GM18868 (cell line): ENCODE data around the gene HIC1.
"Not testable (repeated sequence)": the region's sequence is repeated elsewhere in the genome, so short reads cannot be mapped to it uniquely, and the experiment has no call there.

Experiments used
- ATAC-seq: cut with Tn5 transposase; IDR thresholded peaks from one replicate; pipeline ENCODE4 v1.9.1; 2021; ENCODE audit warnings: mild to moderate bottlenecking, moderate library complexity; ENCODE audit not compliant: unreplicated experiment

Gene HIC1, protein sequence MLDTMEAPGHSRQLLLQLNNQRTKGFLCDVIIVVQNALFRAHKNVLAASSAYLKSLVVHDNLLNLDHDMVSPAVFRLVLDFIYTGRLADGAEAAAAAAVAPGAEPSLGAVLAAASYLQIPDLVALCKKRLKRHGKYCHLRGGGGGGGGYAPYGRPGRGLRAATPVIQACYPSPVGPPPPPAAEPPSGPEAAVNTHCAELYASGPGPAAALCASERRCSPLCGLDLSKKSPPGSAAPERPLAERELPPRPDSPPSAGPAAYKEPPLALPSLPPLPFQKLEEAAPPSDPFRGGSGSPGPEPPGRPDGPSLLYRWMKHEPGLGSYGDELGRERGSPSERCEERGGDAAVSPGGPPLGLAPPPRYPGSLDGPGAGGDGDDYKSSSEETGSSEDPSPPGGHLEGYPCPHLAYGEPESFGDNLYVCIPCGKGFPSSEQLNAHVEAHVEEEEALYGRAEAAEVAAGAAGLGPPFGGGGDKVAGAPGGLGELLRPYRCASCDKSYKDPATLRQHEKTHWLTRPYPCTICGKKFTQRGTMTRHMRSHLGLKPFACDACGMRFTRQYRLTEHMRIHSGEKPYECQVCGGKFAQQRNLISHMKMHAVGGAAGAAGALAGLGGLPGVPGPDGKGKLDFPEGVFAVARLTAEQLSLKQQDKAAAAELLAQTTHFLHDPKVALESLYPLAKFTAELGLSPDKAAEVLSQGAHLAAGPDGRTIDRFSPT

DNA sequence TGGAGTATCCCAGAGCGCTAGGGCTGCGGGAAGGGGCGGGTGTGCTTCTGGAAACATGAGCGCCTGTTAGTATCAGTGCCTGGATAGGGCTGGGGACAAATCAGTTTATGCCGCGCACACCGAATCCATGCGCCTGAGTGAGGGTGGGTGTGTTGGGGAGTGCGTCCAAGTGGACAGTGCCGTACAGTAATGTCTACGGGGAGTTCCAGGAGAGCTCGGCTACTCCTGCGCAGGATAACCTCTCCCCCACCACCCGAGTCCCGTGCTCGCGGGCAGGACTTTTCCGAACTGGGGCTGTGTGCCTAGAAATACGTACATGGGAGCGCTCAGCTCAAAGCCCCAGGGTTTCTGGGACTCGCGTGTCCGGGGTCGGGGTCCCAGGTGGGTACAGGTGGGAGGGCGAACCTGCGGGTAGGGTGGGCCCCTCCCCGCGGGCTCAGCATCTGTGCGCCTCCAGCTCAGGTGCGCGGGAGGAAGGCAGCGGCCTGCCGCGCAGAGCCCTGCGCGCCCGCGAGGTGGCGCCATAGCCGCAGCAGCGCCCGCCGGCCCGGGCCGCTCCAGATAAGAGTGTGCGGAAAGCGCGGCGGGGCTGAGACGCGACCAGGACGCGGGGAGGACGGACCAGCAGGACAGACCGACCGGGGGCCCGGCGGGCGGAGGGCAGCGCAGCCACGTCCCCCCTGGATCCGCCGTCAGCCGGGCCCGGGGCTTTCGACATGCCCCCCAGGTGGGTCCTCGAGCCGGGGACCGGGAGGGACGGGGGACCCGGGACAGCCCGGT, at the start of gene HIC1:
TSS of gene HIC1 (plus strand) at position 592 of the 780 bp plus-strand sequence. CDS start 1,588 bp downstream, outside the sequence.
- no peak for ATAC-seq

DNA sequence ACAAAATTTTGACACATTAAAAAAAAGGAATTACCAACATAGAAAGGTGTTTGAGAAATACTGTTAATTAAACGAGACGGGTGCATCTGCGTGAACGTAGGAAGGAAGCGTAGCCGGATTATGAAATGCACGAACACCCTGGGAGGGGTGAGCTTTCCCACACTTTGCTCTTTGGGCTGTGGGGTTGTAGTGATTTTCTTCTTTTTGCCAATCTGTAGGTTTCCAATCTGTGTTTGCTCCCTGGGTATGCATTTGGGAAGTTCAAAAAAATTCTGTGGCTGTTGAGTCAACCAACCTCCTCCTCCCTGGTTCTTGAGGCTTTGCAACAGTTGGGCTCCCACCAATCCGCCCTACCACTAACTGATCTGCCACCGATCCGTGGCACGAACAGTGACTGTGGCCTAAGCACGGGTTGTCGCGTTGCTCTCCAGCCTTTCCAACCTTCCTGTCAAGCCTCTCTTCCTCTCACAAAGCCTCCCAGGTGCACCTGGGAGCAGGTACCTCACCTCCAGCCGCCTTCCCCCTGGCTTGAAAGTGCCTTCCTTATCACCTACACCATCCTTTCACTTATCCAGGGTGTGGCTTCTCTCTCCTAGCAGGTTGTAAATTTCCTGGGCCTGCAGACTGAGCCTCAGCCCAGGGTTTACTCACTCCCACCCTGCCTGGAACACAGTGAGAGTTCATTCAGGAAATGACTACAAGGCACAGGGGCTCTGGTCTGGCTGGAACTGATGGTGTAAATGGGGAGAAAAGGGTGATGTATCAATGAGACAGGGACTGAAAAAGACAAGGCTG, 46.4 kb upstream of the HIC1 start:
- no peak for ATAC-seq

DNA sequence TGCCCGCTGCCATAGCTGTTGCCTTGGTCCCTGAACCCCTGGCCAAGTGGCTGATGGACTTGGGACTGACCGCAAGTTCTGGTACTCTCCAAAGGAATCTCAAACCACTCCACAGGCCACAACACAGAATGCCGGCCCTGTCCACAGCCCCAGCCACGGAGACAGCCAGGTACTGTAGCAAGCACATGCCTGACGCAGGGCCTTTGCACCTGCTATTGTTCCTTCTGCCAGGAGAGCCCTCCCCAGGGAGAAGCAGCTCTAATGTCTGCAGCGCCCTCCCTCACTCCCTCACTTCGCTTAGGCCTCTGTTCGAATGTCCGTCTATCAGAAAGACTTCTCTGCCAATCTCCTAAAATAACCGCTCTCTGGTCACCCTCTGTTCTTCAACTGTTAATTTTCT, 45.2 kb upstream of the HIC1 start:
- no peak for ATAC-seq

DNA sequence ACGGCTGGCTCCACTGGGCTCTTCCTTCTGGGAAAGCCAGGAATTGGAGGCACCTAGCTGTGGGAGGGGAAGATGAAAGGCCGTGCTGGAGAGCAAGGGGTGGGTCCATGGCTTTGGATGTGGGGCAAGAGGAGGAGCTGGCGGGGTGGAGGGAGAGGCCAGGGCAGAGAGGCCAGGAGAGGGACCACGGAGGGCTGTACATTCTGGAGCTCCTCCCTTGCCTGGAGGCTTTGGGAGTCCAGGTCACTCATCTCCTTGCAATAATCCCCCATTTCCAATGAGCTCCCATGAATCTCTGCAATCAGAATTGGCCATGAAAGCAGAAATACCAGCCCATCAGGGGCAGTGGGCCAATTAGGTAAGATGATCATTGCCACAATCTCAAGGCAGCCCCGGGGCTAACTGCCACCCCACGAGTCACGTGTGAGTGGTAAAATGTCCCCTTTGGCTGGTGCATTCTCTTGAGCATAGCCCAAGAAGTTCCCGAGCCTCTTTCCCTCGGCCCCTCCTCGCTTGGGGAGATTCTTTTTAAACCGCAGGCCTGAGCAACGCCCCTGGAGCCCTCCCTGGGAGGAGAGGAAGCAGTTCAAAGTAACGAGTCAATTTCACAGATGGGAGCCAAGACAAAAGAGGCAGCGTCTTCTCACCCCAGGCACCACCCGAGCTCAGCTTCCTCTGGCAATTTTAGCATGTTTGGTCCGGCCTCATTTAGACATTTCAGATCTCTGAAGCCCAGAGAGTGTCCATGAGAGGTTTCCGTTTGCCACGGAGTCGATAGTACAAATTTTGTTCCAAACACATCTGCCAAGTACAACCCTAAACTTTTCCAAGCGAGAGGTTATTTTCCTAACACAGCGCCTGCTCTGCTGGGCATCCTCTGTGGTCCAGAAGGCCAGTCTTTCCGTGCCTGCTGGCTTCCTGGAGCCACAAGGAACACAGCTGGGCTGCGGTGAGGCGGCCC, 43.2 kb upstream of the HIC1 start:
- no peak for ATAC-seq

DNA sequence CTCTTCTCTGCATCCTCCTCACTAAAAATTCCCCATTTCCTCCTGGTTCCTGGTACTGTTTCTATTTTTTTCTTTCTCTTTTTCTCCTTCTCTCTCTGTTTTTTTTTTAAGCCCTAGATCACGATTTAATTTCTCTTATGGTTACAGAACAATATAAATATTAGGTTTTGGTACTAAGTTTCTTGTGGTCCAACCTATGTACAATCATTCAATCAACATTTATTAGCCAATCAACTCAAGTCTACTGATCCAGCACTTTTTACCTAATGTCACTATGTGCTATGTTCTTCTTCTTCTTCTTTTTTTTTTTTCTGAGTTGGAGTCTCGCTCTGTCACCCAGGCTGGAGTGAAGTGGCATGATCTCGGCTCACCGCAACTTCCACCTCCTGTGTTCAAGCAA, 42.4 kb upstream of the HIC1 start:
- ATAC-seq, result no peak

DNA sequence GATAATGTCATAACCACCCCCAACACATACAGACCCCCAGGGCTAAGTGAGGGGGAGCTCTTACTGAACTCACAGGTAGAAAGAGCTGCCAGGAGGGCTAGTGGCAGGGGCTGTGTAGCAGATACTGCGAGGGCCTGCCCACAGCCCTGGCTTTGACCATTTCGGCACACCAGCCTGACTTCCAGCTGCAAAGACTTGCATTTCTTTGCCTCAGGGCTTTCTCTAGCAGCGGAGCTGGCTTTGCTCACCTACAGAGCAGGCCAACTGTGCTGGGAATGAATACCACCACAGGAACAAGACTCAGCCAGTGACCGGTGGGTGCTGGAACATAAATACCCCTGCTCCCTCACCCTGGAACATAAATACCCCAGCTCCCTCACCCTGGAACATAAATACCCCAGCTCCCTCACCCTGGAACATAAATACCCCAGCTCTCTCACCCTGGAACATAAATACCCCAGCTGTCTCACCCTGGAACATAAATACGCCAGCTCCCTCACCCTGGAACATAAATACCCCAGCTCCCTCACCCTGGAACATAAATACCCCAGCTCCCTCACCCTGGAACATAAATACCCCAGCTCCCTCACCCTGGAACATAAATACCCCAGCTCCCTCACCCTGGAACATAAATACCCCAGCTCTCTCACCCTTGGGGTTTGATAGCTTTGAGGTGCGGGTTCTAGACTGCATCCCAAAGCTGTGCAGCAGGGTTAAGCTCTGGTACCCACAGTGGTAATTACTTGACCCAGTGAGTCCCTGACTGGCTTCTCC, 41.5 kb upstream of the HIC1 start:
- ATAC-seq, result not testable (repeated sequence)

DNA sequence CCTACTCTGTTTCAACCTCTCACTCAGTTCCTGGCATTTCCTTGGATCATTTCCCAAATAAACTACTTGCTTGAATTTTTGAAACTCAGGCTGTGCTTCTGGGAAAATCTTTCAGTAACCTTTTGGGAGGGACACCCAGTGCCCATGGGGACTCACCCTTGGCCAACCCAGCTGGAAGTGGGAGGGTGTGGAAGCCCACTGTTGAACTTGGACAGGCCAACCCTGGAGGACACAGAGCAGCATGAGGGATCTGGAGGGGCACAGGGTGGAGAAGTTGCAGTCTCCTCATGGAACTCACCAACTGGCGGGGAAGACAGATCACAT, 40.9 kb upstream of the HIC1 start:
- ATAC-seq, result no peak

DNA sequence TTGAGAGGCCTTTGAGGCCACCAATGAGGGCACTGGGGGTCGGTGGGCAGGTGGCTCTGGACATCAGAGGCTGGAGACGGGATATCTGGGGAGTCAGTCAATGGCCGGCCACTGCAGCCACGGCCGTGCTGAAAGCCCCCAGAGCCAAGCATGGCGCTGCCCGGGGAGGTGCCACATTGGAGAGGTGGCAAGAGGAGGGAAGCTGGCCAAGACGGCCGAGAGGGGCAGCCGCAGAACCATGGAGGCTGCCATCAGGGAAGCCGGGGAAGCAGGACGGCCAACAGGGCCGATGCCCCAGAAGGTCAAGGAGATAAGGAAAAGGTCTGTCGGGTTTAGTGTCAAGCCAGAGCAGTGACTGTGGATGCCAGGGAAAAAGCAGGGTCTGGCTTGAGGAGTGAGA, 39.6 kb upstream of the HIC1 start:
- ATAC-seq, result no peak

DNA sequence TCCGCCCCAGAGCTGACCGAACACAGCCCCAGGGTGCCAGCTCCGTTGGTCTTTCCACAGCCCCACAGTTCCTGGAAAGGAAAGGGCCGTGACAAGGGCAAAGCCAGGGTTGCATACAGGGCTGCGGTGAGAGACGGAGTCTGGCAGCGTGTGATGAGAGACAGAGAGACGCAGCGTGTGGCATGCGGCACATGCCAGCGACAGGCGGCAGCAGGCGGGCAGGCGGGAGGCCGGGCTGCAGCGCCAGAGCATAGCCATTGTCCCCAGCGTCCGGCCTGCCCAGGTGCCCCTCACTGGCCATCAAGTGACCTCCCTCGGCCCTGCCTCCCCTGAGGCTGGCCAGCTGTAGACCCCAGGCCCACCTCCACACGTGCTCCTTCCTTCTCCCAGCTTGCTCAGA, 38.4 kb upstream of the HIC1 start:
- no peak for ATAC-seq

DNA sequence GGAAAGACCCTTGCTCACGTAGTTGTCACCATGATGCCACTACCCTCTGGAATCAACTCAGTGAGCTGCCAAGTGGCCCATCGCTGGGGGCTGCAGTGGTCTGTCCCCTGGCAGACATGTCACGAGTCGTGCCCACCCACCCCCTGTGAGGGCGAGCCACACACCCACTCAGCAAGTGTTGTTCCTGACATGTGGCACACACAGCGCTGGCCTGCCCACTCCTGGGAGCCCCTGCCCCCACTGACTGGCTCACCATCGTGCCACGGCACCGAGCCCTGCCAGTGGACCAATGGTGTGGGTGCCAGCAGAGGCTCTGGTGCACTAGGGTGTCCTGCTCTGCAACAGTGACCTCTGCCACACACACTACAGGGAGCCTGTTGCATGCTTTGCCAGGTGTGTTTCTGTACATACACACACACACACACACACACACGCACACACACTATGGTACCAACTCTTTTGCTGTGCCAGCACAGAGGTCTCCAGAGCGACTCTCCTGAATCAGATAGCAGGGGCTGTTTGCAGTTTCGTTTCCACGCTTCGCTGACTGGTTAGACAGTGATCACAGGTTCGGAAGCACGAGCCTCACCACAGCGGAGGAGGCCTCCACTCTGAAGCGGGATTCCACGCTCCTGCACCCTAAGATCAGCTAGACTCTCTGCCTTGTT, 37.5 kb upstream of the HIC1 start:
- no peak for ATAC-seq

DNA sequence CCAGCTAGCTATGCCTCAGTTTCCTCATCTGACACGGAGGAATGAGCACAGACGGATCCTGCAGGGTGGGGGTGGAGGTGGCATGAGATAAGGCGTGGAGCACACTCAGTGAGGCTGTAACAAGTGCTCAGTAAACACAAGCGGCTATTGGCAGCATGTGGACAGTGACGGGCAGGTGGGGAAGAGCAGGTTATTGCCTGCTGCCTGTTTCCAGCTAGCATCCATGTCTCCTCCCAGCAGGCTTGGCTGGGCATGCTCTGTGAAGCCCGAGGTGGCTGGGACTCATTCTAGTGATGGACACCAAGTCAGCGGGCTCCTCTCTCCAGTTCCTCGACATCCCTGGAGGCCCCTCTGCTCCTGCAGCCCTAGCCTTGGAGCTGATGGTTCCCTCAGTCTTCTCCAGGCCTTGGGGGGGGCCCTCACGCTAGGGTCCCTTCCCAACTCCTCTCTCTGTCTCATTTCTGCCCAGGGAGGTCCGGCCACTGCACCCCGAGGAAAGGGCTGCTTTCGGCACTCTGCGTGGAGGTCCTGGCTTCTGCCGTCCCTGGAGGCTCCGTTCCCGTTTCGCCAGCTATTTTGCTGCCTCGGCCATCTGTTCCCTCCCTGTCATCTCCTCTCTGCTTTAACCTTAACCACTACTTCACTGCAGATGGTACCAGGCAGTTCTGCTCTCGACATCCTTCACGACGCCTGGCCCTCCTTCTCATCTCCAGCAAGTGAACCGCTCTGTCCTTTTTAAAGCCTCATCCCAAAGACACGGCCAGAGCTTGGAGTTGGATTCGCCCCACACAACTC, 36.0 kb upstream of the HIC1 start:
- ATAC-seq, result no peak

DNA sequence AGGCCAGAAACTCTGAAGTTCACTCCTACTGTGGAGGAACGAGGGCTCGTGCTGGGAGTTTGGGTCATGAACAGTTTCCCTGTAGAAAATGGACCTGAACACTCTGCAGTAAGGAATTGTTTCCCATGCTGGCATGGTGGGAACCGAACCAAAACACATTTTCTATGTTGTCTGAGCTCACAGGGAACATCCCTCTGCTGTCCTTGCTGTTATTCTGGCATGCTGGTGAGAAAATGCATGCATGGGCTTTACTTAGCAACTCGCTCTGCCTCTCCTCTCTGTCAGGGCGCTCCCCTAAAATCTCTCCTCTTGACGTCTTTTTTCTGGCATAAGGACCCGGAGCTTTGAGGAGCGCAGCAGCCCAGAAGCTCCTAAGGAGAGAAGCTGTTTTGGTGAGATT, 35.2 kb upstream of the HIC1 start:
- no peak for ATAC-seq

DNA sequence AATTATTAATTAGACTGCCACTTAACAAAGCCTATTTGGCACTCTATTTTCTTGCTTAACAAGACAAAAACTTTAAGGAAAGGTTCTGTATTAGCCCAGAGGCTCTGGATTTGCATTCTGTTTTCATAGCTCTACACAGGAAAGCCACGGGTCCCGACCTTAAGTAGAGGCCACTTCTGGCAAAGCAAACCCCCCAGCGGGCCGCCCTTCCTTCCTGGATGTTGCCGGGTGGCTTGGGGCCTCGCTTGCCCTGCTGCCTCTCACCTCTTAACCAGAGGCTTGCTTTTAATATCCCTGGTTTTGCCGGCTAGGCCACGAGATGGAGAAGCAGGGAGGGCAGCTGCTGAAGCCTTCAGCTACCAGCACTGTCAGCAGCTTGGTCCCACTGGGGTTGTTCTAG, 34.2 kb upstream of the HIC1 start:
- no peak for ATAC-seq

DNA sequence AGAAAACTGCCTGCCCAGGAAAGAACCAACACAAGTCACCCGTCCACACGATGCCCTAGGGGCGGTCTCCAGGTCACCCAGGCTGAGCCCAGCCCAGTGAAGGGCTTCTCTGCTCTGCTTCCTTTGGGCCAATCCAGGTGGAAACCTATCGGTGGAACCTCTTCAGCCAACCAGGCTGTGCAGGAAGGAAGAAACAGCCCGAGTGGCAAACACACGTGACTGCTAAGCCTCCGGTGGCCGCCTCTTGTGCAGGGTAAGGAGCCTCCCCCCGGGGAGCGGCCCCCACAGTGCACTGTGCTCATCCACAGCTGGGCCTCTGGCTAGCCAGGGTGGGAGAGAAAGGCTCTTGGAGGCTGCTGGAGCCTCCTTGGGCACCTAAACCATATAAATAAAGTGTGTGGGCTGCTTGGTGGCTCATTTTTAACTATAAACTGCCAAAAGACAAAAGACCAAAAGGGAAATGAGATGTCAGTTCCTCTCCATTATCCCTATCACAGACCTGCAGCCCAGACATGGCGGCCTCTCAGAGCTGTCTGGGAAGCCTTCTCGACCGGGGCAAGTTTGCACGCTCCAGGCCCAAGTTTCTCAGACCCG, 32.2 kb upstream of the HIC1 start:
- ATAC-seq, result no peak

DNA sequence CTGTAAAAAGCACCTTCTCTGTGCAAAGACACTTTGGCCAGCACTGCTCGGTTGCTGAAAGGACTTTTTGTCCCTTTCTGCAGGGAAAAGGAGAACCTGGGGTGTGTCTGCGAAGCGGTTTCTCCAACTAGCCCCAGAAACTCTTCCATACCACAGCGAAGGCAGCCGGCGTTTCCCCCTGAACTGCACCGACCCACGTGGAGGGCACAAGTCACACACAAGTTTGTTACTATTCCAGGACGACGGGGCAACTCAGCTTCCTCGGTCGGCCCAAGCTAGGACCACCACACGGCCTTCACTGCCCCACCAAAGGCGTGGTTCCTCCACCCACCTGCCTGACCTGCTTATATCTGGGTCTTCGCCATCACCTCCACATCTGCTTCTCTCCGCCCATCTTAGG, 31.6 kb upstream of the HIC1 start:
- ATAC-seq, result no peak

DNA sequence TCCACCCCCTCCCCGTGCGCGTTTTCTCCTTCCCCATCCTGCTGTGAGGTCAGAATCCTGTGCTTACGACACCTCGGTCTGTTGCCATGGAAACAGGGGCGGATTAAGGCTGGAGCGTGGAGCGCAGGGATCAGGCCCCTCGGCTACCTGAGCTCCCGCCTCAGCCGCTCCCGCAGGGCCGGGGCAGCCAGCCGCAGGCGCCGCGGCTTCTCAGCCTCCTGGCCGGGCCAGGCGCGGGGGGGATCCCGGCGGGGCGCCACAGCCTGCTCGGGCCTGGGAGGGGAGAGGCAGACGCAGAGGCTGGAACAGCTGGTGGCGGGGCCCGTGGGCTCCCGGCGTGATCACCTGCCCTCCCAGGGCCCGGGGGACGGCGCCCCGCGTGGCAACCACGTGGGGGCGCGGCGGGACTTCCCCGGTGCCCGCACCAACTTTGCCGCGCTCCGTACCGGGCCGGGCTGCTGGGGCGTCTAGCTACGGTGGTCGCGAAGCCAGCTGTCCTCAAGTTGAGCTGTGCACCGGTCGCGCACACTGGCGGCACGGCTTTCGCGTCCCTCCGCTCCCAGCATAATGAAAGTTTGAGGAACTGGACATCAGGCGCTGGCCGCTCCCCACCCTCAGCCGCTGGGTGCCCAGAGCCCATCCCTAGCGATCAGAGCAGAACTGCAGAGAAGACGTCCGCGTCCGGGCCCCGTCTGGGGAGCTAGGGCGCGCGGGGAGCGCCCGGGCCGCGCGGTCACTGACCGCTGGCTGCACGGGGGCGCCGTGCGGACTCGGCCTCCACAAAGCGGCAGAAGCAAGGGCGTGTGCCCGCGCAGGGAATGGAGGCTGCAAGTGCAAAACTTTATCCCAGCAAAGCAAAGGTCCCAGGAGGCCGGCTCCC, 31.0 kb upstream of the HIC1 start:
- ATAC-seq, result no peak
